GM21576 (cell line): ENCODE results near the gene PRR22.
"Not testable (repeated sequence)": the region's sequence is repeated elsewhere in the genome, so short reads cannot be mapped to it uniquely, and the experiment has no call there.

Experiments
- ATAC-seq: cut with Tn5 transposase; IDR thresholded peaks from one replicate; pipeline ENCODE4 v1.9.1; 2021; ENCODE audit warnings: mild to moderate bottlenecking, moderate library complexity; ENCODE audit not compliant: unreplicated experiment

Gene PRR22

DNA sequence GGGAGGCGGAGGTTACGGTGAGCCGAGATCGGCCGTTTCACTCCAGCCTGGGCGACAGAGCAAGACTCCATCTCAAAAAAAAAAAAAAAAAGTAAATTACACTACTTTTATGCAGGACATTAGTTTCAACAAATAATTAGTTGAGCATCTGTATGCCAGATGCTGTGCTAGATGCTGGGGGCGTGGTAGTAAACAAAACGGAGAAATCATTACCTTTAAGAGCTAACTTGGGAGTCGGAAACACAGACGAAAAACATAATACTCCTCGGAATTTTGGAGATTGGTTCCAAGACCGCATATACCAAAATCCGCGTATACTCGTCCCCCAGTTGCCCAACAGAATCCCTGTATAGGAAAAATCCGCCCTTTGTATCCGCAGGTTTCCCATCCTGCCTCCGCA lies 7.7 kb upstream of the PRR22 start:
- no peak for ATAC-seq

DNA sequence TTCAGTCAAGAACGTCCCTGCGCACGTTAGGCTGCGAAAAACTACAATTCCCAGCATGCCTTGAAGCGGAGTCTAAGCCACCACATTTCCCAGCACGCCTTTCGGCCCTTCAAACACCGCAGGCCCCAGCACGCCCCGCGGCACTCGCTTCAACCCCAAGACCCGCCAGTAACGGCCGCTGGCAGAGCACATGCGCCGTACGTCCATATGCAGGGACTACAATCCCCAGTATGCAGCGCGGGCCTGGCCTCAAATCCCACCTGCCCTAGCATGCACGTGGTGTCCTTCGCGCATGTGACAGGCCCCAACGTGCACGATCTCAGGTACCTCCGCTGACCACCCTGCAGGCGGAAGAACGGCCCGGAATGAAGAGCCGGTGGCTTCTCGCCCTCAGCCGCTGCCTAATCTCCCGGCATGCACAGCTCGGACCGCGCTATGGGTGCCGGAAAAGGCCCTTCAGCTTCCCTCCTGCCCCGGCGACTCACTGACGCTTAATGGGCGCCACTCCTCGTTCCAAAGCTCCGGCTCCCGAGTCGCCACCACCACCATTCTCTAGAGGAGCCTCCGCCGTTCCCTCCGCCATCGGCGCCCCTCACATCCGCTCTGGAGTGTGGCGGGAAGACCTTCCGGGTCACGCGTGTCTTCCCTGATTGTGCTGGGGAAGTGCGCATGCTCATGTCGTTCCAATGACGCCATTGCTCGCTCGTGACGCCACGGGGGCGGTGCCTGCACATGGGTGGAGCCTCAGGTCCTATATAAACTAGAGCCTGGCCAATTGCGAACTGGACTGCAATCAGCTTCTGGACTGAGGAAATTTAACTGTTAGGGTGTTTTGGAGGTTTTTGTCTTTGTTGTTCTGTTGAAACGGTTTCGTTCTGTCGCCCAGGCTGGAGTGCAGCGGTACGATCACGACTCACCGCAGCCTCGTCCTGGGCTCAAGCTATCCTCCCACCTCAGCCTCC lies 6.3 kb upstream of the PRR22 start, which contains the start of gene DUS3L:
DUS3L (minus strand) TSS at position 605 of the 962 bp plus-strand sequence; CDS start at position 583, 22 bp downstream.
- peak; percentile 88 for ATAC-seq

DNA sequence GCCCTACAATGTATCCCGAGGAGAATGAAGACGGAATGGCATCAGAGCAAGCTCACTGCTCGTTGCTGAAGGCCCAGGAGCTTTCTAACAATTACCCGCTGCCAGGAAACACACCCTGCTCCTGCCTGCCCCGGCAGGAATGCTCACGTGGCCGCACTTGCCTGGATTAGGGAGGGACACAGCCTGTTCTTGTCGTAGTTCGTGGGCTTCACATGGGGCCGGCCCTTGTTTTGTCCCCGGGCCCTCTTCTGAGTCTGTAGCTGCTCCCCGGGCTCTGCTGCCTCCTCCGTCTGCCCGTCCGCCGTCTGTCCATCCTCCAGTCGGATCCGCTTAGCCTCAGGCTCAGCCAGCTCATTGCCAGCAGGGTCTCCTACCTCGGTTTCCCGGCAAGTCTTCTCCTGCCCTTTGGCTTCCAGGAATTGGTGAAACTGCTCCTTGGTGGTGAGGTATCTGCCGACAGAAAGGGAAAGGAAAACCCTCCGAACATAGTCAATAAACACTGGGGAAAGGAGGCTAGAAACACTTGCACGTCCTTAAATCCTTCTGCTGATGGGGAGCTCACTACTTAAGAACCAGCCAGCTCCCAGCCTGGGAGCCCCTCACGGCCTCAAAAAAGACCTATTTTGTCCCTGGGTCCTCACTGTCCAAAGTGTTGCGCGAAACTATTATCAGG lies 5.5 kb upstream of the PRR22 start:
- ATAC-seq, result no peak

DNA sequence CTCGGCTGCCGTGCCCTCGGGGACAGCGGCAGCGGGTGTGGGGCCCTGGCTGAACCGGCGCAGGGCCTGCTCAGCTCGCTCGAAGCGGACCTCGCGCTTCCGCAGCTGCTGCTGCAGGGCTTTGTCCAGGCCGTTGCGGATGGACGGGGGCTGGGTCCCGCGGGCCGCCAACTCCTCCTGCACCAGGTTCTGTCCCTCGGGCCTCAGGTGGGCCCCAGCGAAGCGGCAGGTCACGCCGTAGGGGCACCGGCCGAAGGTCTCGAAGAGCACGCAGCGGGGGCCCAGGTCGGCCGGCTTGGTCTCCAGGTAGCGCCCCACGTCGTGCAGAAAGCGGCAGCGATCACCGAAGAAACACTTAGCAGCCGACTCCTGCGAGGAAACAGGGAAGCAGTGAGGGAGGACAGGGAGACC lies 4.8 kb upstream of the PRR22 start:
- no peak for ATAC-seq

DNA sequence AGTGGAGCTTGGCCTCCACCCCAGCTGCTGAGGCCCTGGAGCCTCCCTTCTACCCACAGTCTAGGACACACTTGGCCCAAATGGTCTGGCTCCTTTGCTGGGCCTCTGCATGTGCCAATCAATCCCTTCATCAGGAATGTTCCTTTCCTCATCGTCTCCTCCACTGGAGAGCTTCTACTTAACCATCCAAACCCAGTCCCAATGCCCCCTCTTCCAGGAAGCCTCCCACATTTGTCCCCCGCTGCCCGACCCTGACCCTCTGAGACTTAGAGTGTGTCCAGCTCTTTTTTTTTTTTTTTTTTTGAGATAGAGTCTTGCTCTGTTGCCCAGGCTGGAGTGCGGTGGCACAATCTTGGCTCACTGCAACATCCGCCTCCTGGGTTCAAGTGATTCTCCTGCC lies 3.9 kb upstream of the PRR22 start:
- ATAC-seq, result no peak

DNA sequence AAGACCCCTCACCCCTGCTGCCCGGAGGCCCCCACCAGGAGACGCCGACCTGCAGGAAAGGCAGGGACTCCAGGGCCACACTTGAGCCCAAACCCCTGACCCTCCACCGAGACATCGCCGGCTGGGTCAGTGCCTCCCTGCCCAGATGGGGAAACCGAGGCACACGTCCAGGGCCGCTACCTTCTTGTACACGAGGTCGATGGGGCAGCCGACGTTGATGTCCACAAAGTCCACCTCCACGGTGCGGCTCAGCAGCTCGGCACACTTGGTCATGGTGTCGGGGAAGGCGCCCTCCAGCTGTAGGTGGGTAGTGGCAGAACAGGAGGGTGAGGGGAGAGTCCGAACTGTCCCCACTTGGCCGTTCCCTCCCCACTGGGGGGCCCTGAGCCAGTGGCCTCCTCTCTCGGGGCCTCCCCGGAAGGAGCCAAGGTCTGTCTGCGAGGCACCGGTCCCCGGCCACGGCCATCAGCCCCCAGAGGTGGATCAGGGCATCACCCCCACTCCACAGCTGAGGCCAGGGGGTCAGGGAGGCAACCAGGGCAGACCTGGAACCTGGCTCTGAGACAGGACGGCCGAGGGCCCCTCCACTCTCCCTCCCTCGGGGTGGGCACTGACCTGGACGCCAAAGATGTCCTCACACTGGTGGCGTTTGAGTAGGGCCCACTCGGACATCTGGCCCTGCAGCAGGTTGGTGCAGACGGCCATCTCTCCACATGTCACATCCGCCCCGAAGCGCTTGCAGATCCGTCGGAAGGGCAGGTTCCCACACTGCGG lies 3.0 kb upstream of the PRR22 start:
- no peak for ATAC-seq

DNA sequence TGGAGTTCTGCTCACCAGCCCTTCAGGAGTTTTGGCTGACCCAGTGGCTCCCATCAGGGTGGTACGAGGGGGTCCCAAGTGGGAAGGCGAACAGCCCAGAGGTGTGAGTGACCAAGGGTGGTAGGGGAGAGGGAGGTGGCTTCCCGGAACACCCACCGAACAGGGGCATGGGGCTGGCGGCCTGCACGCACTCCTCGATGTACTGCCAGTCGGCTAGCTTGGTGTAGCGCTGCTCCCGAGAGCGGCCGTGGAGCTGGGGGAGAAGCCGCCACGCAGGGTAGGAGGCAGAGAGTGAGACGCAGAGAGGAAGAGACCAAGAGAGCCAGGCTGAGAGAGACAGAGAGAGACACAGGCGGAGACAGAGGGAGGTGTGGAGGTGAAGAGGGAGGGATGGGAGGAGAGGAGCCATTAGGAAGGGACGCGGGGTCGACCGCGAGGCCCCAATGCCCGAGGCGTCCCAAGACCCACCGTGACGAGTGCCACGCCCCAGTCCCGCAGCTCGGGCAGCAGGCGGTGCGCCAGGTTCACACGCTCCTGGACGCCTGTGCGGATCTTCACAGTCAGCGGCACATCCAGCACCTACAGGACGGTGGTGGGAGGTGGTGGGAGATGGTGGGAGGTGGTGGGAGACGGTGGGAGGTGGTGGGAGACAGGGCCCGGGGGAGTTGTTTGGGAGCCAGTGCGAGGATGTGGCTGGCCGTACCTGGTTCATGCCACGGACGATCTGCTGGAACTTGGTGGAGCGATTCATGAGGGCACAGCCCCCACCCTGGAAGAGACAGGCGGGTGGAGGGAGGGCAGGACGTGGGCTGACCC lies 2.3 kb upstream of the PRR22 start:
- ATAC-seq, result no peak

DNA sequence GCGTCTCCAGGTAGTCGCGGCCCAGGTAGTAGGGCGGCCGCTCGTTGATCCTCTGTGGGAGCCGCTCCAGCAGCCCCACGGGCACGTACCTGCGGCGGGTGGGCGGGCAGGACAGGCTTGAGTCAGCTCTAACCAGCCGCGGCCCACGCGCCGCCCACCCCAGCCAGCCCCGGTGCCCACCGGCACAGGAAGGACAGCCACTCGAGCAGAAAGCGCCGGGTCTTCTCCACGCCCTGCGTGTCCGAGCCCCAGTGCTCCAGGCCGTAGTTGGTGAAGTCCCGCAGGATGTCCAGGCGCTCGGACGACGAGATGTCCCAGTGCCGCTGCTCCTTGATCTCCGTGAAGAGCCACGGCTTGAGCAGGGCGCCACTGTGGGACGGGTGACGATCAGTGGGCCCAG lies 877 bp upstream of the PRR22 start:
- no peak for ATAC-seq

DNA sequence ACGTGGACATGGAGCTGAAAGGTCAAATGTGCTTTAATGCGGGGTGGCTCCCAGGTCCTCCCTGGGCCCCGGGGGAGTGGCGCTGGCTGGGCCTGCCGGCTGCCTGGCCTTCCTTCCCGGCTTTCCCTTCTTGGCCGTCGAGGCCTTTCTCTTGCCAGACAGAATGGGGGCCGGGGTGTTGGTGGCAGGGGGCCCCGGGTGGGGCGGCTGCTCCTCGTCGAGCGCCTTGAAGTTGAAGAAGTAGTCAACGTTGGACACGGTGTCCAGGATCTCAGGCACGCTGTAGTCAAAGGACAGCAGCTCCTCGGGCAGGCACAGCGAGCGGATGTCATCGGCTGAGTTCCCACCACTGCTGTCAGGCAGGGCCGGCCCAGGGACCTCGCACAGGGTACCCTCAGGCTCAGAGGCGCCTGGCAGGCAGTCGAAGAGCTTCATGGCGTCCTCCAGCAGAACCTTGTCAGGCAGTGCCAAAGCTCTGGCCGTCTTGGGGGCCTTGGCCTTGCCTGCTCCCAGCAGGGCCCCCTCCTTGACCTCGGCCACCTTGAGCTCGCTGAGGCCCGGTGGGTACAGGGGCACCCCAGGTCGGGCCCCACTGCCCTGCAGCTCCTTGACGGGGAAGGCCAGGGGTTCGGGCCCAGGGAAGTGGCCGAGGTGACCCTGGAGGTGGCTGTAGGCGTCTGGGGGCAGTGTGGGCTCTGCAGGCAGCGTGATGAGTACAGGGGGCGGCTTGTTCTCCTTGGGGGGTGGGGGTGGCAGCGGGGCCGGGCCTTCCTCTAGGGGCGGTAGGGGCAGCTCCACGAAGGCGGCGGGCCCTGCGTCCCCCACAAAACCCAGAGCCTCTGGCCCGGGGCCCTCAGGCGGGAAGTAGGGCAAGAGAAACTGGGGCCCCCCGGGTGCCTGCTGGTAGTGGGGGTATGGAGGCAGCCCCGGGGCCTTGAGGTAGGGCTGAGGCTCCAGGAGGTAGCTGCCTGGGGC lies 1.3 kb downstream of the PRR22 start:
- no peak for ATAC-seq

DNA sequence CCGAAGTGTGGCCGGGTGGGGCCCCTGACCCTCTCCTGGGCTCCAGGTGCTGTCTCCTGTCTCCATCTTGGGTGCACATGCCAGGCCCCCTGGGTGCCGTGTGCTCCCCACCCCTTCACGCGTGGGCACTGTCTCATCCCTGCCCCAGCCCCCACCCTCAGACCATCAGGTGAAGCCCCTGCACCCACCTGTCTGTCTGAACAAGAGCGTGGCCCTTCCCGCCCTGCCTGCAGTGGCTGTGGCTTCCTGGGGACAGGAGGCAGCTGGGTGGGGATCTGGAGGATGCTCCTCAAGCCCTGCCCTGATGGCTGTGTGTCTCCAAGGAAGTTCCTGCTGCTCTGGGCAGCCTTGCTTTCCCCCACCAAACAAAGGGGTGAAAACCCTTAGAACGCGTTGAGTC lies 2.2 kb downstream of the PRR22 start:
- ATAC-seq, result no peak

DNA sequence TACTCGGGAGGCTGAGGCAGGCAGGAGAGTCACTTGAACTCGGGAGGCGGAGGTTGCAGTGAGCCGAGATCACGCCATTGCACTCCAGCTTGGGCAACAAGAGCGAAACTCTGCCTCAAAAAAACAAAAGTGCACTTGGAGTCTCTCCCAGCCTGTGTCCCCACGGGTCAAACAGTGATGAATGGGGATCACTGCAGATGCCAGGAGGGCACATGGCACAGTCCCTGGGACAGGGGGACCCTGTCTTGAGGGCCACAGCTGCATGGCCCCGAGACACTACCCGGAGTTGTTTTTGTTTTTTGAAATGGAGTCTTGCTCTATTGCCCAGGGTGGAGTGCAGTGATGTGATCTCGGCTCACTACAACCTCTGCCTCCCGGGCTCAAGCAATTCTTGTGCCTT lies 3.6 kb downstream of the PRR22 start:
- not testable (repeated sequence) for ATAC-seq

DNA sequence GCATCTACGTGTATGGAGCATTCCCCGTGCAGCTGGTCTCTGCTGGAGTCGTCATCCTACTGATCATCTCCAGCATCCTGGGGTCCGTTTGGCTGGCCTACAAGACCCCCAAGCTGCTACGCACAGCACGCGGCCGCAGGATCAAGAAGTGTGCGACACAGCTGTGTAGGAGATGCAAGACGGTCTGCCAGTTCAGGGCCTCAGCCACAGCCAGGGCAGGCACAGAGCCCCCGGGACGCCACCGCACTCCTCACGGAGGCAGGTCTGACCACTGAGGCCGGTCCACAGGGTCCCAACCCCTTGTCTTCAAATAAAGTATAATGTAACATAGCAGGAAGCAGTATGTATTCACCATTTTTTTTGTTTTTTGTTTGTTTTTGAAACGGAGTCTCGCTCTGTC lies 6.1 kb downstream of the PRR22 start:
- no peak for ATAC-seq

DNA sequence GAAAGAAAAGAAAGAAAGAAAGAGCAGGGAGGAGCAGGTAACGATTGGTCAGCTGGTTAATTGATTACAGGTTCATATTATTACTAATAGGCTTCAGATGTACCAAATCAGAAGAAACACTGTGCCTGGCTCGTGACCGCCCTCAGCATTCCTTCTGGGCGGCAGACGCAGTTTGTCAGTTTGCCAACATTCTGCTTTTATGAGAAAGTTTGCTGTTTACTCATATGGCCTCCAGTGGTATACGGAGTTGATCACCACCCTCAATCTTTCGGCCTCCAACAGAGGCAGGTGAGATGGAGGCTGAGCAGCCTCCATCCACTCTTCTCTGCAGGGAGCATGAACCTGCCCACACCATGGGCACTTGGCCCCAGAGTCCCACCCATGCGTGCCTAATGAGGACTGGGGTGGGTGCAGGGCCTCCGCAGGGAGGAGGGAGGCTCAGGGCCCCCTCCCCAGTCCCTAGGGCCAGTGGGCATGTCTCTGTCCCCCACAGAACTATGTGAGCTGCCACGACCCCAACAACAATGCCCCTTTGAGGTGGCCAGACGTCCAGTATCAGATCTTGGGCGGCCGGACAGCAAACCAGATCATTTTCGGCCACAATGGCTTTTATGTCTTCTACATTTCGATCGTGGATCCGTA lies 8.8 kb downstream of the PRR22 start:
- ATAC-seq, result no peak

DNA sequence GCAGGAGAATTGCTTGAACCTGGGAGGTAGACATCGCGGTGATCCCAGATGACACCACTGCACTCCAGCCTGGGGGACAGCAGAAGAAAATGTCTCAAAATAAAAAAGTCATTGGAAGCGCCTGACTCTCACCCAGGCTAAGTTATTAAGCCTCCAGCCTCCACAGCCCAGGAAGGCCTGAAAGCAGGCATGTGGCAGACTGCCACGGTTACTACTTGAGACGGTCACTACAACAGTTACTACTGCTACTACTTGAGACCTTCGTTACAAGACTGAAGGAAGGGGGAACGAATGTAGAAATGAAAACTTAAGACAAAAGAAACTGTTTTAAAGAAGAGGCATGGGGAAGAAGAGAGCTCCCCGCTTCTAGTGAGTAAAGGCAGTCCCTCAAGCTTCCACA lies 9.6 kb downstream of the PRR22 start:
- no peak for ATAC-seq

DNA sequence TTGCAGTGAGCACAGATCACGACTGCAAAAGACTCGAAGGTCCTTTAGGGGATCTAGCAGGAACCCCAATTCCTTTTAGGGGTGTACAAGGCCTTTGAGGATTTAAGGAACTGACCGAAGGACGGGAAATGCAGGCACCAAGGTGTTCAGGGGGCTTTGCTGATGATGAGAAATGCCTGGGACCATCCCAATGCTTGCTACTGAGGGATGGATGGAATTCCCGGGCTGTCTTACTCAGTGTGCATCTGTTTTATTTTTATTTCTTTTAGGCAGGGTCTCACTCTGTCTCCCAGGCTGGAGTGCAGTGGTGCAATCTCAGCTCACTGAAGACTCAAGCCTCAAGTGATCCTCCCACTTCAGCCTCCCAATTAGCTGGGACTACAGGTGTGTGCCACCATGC lies 11.3 kb downstream of the PRR22 start:
- ATAC-seq, result no peak

DNA sequence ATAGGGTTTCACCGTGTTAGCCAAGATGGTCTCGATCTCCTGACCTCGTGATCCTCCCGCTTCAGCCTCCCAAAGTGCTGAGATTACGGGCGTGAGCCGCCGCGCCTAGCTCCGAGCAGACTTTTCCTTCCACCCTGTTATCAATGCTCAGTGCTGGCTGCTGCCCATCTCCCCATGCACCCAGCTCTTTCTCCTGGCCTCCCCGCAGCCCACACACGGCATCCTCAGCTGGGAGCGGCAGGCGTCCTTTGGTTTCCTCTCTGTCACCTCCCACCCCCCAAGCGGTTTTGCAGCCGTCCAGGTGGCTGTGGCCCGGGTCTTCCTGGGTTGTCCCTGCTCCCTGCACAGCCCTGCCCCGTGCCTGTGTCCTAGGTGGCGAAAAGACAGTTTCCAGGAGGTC lies 12.1 kb downstream of the PRR22 start:
- no peak for ATAC-seq

DNA sequence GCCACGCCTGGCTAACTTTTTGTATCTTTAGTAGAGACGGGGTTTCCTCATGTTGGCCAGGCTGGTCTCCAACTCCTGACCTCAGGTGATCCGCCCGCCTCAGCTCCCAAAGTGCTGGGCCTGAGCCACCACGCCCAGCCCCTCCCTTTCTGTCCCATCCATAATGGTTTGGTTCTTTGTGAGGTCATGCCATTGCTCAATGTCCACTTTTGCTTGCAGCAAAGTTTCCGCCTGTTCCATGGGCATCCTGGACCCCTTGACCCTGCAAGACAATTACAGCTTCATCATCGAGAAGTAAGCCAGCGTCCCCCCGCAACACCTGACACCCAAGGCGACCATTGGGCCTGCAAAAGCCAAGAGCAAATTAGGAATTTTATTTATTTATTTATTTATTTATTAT lies 16.6 kb downstream of the PRR22 start:
- ATAC-seq, result no peak

DNA sequence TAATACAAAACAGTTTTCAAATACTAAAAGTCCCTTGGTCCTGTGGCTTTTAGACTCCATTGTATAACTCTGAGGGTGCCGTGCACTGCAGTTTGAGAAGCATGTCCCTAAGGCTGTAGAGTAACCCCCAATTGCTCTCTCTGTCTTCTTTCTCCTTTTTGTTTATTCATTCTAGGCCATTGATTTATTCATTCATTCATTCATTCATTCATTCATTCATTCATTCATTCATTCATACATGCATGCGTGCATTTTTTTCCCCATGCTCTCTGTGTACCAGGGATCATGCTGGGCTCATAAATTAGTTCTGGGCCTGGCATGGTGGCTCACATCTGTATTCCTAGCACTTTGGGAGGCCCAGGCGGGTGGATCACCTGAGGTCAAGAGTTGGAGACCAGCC lies 19.3 kb downstream of the PRR22 start:
- ATAC-seq, result no peak
